Central memory CD4-positive, alpha-beta T cell (primary cell): ENCODE results near the gene ODF4.
"Not testable (repeated sequence)": the region's sequence is repeated elsewhere in the genome, so short reads cannot be mapped to it uniquely, and the experiment has no call there.

Source experiments
- DNase-seq: peaks from one replicate; pipeline ENCODE4 v3.0.0; 2022

Gene ODF4

GRCh38 chr17:8326511-8327302 is 12.9 kb upstream of the ODF4 start:
- no peak for DNase-seq

GRCh38 chr17:8327303-8327649 is 12.4 kb upstream of the ODF4 start:
- no peak for DNase-seq

- DNase-seq = no peak
Measured at GRCh38 chr17:8332128-8332527, 7.5 kb upstream of the ODF4 start.

GRCh38 chr17:8332688-8333087 is 7.0 kb upstream of the ODF4 start:
- DNase-seq = no peak

- DNase-seq = no peak
Measured at GRCh38 chr17:8333281-8333680, 6.4 kb upstream of the ODF4 start.

GRCh38 chr17:8337802-8338752 is 1.6 kb upstream of the ODF4 start:
- no peak for DNase-seq

- no peak for DNase-seq
Measured at GRCh38 chr17:8338753-8339140, 893 bp upstream of the ODF4 start.

GRCh38 chr17:8341456-8341855 is 1.8 kb downstream of the ODF4 start:
- no peak for DNase-seq

- DNase-seq = no peak
Measured at GRCh38 chr17:8345052-8345690, 5.5 kb downstream of the ODF4 start.

- no peak for DNase-seq
Measured at GRCh38 chr17:8345951-8346665, 6.5 kb downstream of the ODF4 start.

GRCh38 chr17:8347001-8347400 is 7.4 kb downstream of the ODF4 start:
- not testable (repeated sequence) for DNase-seq

GRCh38 chr17:8350339-8350738 is 10.7 kb downstream of the ODF4 start:
- DNase-seq = no peak

GRCh38 chr17:8353736-8354135 is 14.1 kb downstream of the ODF4 start:
- no peak for DNase-seq

GRCh38 chr17:8354236-8354635 is 14.6 kb downstream of the ODF4 start:
- DNase-seq = no peak

GRCh38 chr17:8357910-8358309 is 18.3 kb downstream of the ODF4 start:
- no peak for DNase-seq

- DNase-seq = no peak
Measured at GRCh38 chr17:8359769-8360168, 20.1 kb downstream of the ODF4 start.

- no peak for DNase-seq
Measured at GRCh38 chr17:8360260-8360659, 20.6 kb downstream of the ODF4 start.

- DNase-seq = no peak
Measured at GRCh38 chr17:8360751-8361150, 21.1 kb downstream of the ODF4 start.

GRCh38 chr17:8362651-8363332 is 23.2 kb downstream of the ODF4 start:
- DNase-seq = no peak

- DNase-seq = no peak
Measured at GRCh38 chr17:8365143-8365542, 25.5 kb downstream of the ODF4 start.

GRCh38 chr17:8366231-8366630 is 26.6 kb downstream of the ODF4 start:
- no peak for DNase-seq

GRCh38 chr17:8368193-8368592 is 28.6 kb downstream of the ODF4 start:
- DNase-seq = no peak
